ENCODE measurements around the gene NAA38.

GRCh38 chr17:7903154-7904103 lies 46.1 kb upstream of the NAA38 start:
- TF ChIP-seq EZH2phosphoT487 (IDR thresholded peaks at IDR 0.05; ENCODE audit: insufficient read depth, low read depth): no peak
- TF ChIP-seq EZH2 (IDR thresholded peaks at IDR 0.05; ENCODE audit: insufficient read depth, poor library complexity, severe bottlenecking): no peak
